SK-N-SH (cell line): ENCODE results near the gene HOPX. TPM values are rescaled to one million over a fixed set of nuclear protein-coding genes. Genes with fewer than 3 reads are reported as not detected.

Experiments
- CTCF ChIA-PET: fragments of 300-600, 350-600 bp; formaldehyde crosslinking; extraction: SDS; loops from one replicate; lab custom pipeline; 2021; lab: Yijun Ruan, JAX
- POLR2A ChIA-PET: fragments of 350-600 bp; sonication (Branson Sonifier 250); formaldehyde crosslinking; extraction: SDS; loops from one replicate; lab custom pipeline; 2020; ENCODE audit warnings: antibody characterized with exemption, inconsistent platforms; lab: Yijun Ruan, JAX
- DNase-seq: peaks from one replicate; pipeline ENCODE4 v3.0.0; 2012
- H2AFZ ChIP-seq: fragments of 200-600 bp; sonication (generic); 2 replicates; pipeline ENCODE4 v1.8.1; 2016; ENCODE audit warnings: antibody characterized with exemption, mild to moderate bottlenecking, low read depth
- H3F3A ChIP-seq: fragments of 200-600 bp; sonication (generic); replicated peaks from 2 replicates; pipeline ENCODE3; 2016; ENCODE audit warnings: antibody characterized with exemption, mild to moderate bottlenecking; ENCODE audit not compliant: insufficient read depth
- H3K27ac ChIP-seq, 2 experiments: fragments of 200-500 bp in 1 of 2; fragments of 200-600 bp in 1 of 2; sonication (Bioruptor generic) in 1 of 2; sonication (generic), shearing (Covaris generic) in 1 of 2; 2 replicates each; pipeline versions ENCODE4 v1.5.1 to v1.6.1; 2014 to 2016; ENCODE audit warnings: low read depth in 2 of 2, inconsistent platforms in 1 of 2, low read length in 1 of 2, mild to moderate bottlenecking in 1 of 2, mixed read lengths in 1 of 2
- H3K27me3 ChIP-seq: fragments of 200-600 bp; sonication (generic), shearing (Covaris generic); 2 replicates; pipeline ENCODE4 v1.6.1; 2016; ENCODE audit warnings: mixed run types; ENCODE audit not compliant: insufficient read depth
- H3K36me3 ChIP-seq, 2 experiments: fragments of 200-500 bp in 1 of 2; fragments of 200-600 bp in 1 of 2; sonication (Bioruptor generic) in 1 of 2; sonication (generic) in 1 of 2; replicated peaks in 1 of 2; 2 replicates each; pipeline versions ENCODE3 to v1.5.1; 2014 to 2016; ENCODE audit warnings: low read length in 1 of 2, mild to moderate bottlenecking in 1 of 2; ENCODE audit not compliant: insufficient read depth in 2 of 2, control insufficient read depth in 1 of 2
- H3K4me1 ChIP-seq, 2 experiments: fragments of 200-500 bp in 1 of 2; fragments of 200-600 bp in 1 of 2; sonication (Bioruptor generic) in 1 of 2; sonication (generic), shearing (Covaris generic) in 1 of 2; 2 replicates each; pipeline versions ENCODE4 v1.5.1 to v1.6.1; 2014 to 2016; ENCODE audit warnings: low read depth in 1 of 2, low read length in 1 of 2, mixed run types in 1 of 2; ENCODE audit not compliant: insufficient read depth in 2 of 2, control insufficient read depth in 1 of 2
- H3K4me2 ChIP-seq: fragments of 200-600 bp; sonication (generic), shearing (Covaris generic); 2 replicates; pipeline ENCODE4 v1.6.1; 2017; ENCODE audit warnings: mixed run types
- H3K4me3 ChIP-seq, 2 experiments: fragments of 200-500 bp in 1 of 2; fragments of 200-600 bp in 1 of 2; sonication (Bioruptor generic) in 1 of 2; sonication (generic), shearing (Covaris generic) in 1 of 2; 2 replicates each; pipeline versions ENCODE4 v1.5.1 to v1.8.1; 2014 to 2016; ENCODE audit warnings: low read depth in 2 of 2, inconsistent platforms in 1 of 2, low read length in 1 of 2, mild to moderate bottlenecking in 1 of 2, mixed read lengths in 1 of 2, moderate library complexity in 1 of 2
- H3K79me2 ChIP-seq: fragments of 200-600 bp; sonication (generic); 2 replicates; pipeline ENCODE4 v1.8.1; 2017; ENCODE audit warnings: mild to moderate bottlenecking; ENCODE audit not compliant: insufficient read depth
- H3K9ac ChIP-seq: fragments of 200-600 bp; sonication (generic); 2 replicates; pipeline ENCODE4 v1.6.1; 2017; ENCODE audit warnings: mixed run types
- H3K9me2 ChIP-seq: fragments of 200-600 bp; sonication (generic); 2 replicates; pipeline ENCODE4 v1.6.1; 2017; ENCODE audit warnings: mixed run types
- H3K9me3 ChIP-seq: fragments of 200-600 bp; sonication (generic); 2 replicates; pipeline ENCODE4 v1.6.1; 2017; ENCODE audit warnings: mixed run types, mild to moderate bottlenecking, moderate library complexity
- H4K20me1 ChIP-seq: fragments of 200-600 bp; sonication (generic); 2 replicates; pipeline ENCODE4 v1.6.1; 2017; ENCODE audit warnings: mild to moderate bottlenecking, mixed run types; ENCODE audit not compliant: insufficient read depth
- CTCF ChIP-seq: fragments of 200-600 bp; sonication (generic); IDR thresholded peaks from 2 replicates; pipeline ENCODE4 v1.6.1; 2017; ENCODE audit warnings: antibody characterized with exemption, mild to moderate bottlenecking, moderate library complexity
- ELF1 ChIP-seq: IDR thresholded peaks from 2 replicates; pipeline ENCODE4 v1.4.0; 2012
- EZH2phosphoT487 ChIP-seq: fragments of 200-600 bp; sonication (generic); IDR thresholded peaks from 2 replicates; pipeline ENCODE4 v1.6.1; 2017; ENCODE audit warnings: low read depth, mixed run types, mild to moderate bottlenecking, antibody characterized with exemption, moderate library complexity, borderline replicate concordance
- GATA2 ChIP-seq: sonication (generic); formaldehyde crosslinking; IDR thresholded peaks from 2 replicates; pipeline ENCODE4 v1.5.0; 2020; ENCODE audit warnings: mild to moderate bottlenecking, missing genetic modification reagents
- MXI1 ChIP-seq: IDR thresholded peaks from 2 replicates; pipeline ENCODE4 v1.6.1; 2012; ENCODE audit warnings: mild to moderate bottlenecking, low read depth, low read length, improper control_type of control experiment
- NFIC ChIP-seq: IDR thresholded peaks from 2 replicates; pipeline ENCODE4 v1.4.0; 2012; ENCODE audit warnings: borderline replicate concordance
- NRF1 ChIP-seq: IDR thresholded peaks from 2 replicates; pipeline ENCODE4 v1.6.1; 2012; ENCODE audit warnings: low read depth, mild to moderate bottlenecking, low read length
- RAD21 ChIP-seq: IDR thresholded peaks from 2 replicates; pipeline ENCODE4 v1.6.1; 2012; ENCODE audit warnings: mild to moderate bottlenecking, low read length
- REST ChIP-seq: IDR thresholded peaks from 2 replicates; pipeline ENCODE4 v1.6.1; 2012; ENCODE audit warnings: mild to moderate bottlenecking, low read depth, low read length, moderate library complexity
- RFX5 ChIP-seq: IDR thresholded peaks from 2 replicates; pipeline ENCODE4 v1.6.1; 2012; ENCODE audit warnings: mild to moderate bottlenecking, improper control_type of control experiment, low read length
- SMC3 ChIP-seq: IDR thresholded peaks from 2 replicates; pipeline ENCODE4 v1.6.1; 2012; ENCODE audit warnings: low read depth, low read length, improper control_type of control experiment
- TAF1 ChIP-seq: IDR thresholded peaks from 2 replicates; pipeline ENCODE4 v1.6.1; 2012; ENCODE audit warnings: low read depth, mild to moderate bottlenecking, low read length, moderate library complexity, borderline replicate concordance
- USF1 ChIP-seq: IDR thresholded peaks from 2 replicates; pipeline ENCODE4 v1.4.0; 2012; ENCODE audit warnings: low read depth, borderline replicate concordance
- WGBS: methylation state at CpG from one replicate; pipeline ENCODE4 v1.1.6; 2017; ENCODE audit warnings: low lambda C conversion rate; 5-methylcytosine and 5-hydroxymethylcytosine counted together
- polyA plus RNA-seq, 3 experiments: library from polyadenylated mRNA; depleted of rRNA; stranded (reverse); fragments of >200 nt; gene quantifications; 2 replicates each; pipeline ENCODE4 v1.2.3, GENCODE V29; 2012

The HOPX gene
- polyA plus RNA-seq, 1 of the 3 experiments (the other 2 are of a cell fraction) = 0.05 TPM

GRCh38 chr4:56680266-56680665 is 830 bp downstream of the HOPX start:
- Histone ChIP-seq H4K20me1 (no peaks in the 10 kb centered on the region), H3K27me3 (peaks cover 8% of the 10 kb centered on the region; the same call in 1 of the 2 replicates), H3K9me3 (no peaks in the 10 kb centered on the region), H3K4me2 (no peak overlapping the region)
- DNase-seq = no peak
- WGBS = 23% methylated on average over 1 of the region's 1 CpG
- no peak for TF ChIP-seq USF1
- no peak for TF ChIP-seq NFIC
- no peak for TF ChIP-seq MXI1
- TF ChIP-seq GATA2 (CRISPR knock-in tag) = no peak
- TF ChIP-seq NRF1 = no peak
- TF ChIP-seq SMC3 = no peak
- TF ChIP-seq RAD21 = no peak
- no peak for TF ChIP-seq CTCF
- TF ChIP-seq REST = no peak
- TF ChIP-seq EZH2phosphoT487 = no peak
- no peak for TF ChIP-seq ELF1
- no peak for TF ChIP-seq RFX5
- TF ChIP-seq TAF1 = no peak
- TF ChIP-seq, all 33 proteins: peak for 0
- H3K4me3 ChIP-seq = no peak overlapping the region
- H3K27ac ChIP-seq = no peak overlapping the region
- POLR2A ChIA-PET = no interaction called here
- H3K36me3 ChIP-seq = no peaks in the 10 kb centered on the region
- H2AFZ ChIP-seq = no peak overlapping the region
- CTCF ChIA-PET = interaction anchor here (1.6 to 2.0 kb wide), 2 partner anchors 9 to 26 kb away, joined by 3 to 4 read pairs; no protein-coding TSS in a partner anchor
- no peaks in the 10 kb centered on the region for H3K4me1 ChIP-seq
- H3K9ac ChIP-seq = no peak overlapping the region
- no peaks in the 10 kb centered on the region for H3F3A ChIP-seq
- no peaks in the 10 kb centered on the region for H3K9me2 ChIP-seq
- H3K79me2 ChIP-seq = no peaks in the 10 kb centered on the region
